CD4-positive, CD25-positive, alpha-beta regulatory T cell (primary cell): Measurements from ENCODE around the gene MXRA7. TPM values are rescaled to one million over a fixed set of nuclear protein-coding genes. Genes with fewer than 3 reads are reported as not detected.
"Not testable (repeated sequence)": the region's sequence is repeated elsewhere in the genome, so short reads cannot be mapped to it uniquely, and the experiment has no call there.

Experiments
- ATAC-seq, 2 donors: fragments of 150-1000 bp; cut with Tn5 transposase; one replicate each; pipeline ENCODE4 v1.10.0; 2021; ENCODE audit warnings: low read depth in 2 of 2, moderate number of reproducible peaks in 2 of 2, moderate library complexity in 1 of 2
- DNase-seq, 3 donors: peaks; one replicate each; pipeline versions ENCODE4 v3.0.0 to v3.0.0-alpha.2; 2012 to 2022; ENCODE audit warnings: mixed read lengths in 1 of 3
- H3K27ac ChIP-seq: one replicate; pipeline ENCODE4 v1.7.0; 2013; ENCODE audit warnings: mild to moderate bottlenecking, low read length; ENCODE audit not compliant: insufficient read depth, poor library complexity, severe bottlenecking
- H3K27me3 ChIP-seq: one replicate; pipeline ENCODE4 v1.7.0; 2013; ENCODE audit warnings: low read length; ENCODE audit not compliant: control insufficient read depth, insufficient read depth
- H3K36me3 ChIP-seq: one replicate; pipeline ENCODE4 v1.7.0; 2013; ENCODE audit warnings: mild to moderate bottlenecking, low read length, moderate library complexity; ENCODE audit not compliant: control insufficient read depth, insufficient read depth
- H3K4me1 ChIP-seq: 2 replicates; pipeline ENCODE4 v1.7.0; 2013; ENCODE audit warnings: mild to moderate bottlenecking, low read length; ENCODE audit not compliant: insufficient read depth, control insufficient read depth, poor library complexity, severe bottlenecking
- H3K4me3 ChIP-seq: one replicate; pipeline ENCODE4 v1.7.0; 2013; ENCODE audit warnings: low read depth, mild to moderate bottlenecking, low read length, moderate library complexity
- H3K9me3 ChIP-seq, 2 experiments: 1 replicate in 1 of 2; 2 replicates in 1 of 2; pipeline ENCODE4 v1.7.0; 2013; ENCODE audit warnings: low read length in 2 of 2, mild to moderate bottlenecking in 1 of 2, moderate library complexity in 1 of 2; ENCODE audit not compliant: control insufficient read depth in 2 of 2
- H3K27ac Mint-ChIP-seq, 3 donors: one replicate each; pipeline ENCODE4 v1.8.0; 2020 to 2022; ENCODE audit warnings: mild to moderate bottlenecking in 3 of 3, mixed read lengths in 3 of 3, moderate library complexity in 2 of 3
- H3K27me3 Mint-ChIP-seq: one replicate; pipeline ENCODE4 v1.8.0; 2022; ENCODE audit warnings: mild to moderate bottlenecking, mixed read lengths
- H3K36me3 Mint-ChIP-seq: one replicate; pipeline ENCODE4 v1.8.0; 2020; ENCODE audit warnings: mixed read lengths
- H3K4me1 Mint-ChIP-seq, 4 donors: one replicate each; pipeline ENCODE4 v1.8.0; 2020 to 2022; ENCODE audit warnings: mixed read lengths in 4 of 4, mild to moderate bottlenecking in 1 of 4
- H3K4me3 Mint-ChIP-seq, 4 donors: one replicate each; pipeline ENCODE4 v1.8.0; 2020 to 2022; ENCODE audit warnings: mild to moderate bottlenecking in 4 of 4, mixed read lengths in 4 of 4, moderate library complexity in 3 of 4
- H3K9me3 Mint-ChIP-seq, 7 donors: one replicate each; pipeline ENCODE4 v1.8.0; 2020 to 2022; ENCODE audit warnings: mixed read lengths in 7 of 7, mild to moderate bottlenecking in 3 of 7, moderate library complexity in 2 of 7
- polyA plus RNA-seq, 4 donors: library from polyadenylated mRNA; unstranded; fragments of 300-500 nt; fragmentation: Illumina TruSeq; gene quantifications; one replicate each; pipeline ENCODE4 v1.2.3, GENCODE V29; 2021
- total RNA-seq: library from RNA; stranded (reverse); gene quantifications from one replicate; pipeline ENCODE4 v1.2.3, GENCODE V29; 2022

MXRA7 gene
- total and polyA plus RNA-seq, 5 donors from 2014 or later: 2.2 to 8.8 (median 5.0) TPM

DNA sequence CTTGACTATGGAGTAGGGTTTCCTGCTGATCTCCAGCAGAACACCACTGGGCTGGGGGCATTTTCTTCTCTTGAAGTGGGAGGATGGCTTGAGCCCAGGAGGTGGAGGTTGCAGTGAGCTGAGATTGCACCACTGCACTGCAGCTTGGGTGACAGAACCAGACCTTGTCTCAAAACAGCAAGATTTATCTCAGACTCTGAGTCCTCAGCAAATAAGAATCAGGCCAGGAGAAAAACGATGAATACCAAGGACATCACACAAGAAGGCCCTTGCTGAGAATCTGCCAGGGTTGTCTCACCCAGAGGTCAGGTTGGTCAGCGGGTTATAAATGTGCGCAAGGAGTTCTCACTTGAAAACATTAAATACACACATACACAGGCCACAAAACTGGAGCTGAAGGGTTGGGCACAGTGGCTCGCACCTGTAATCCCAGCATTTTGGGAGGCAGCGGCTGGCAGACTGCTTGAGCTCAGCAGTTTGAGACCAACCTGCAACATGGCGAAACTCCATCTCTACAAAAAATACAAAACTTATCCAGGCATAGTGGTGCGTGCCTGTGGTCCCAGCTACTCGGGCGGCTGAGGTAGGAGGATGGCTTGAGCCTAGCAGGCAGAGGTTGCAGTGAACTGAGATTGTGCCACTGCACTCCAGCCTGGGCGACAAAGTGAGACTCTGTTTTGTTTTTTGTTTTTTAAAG is 7.7 kb downstream of the MXRA7 start:
- Histone ChIP-seq H3K36me3 (no peaks in the 10 kb centered on the region), H3K27me3 (no peaks in the 10 kb centered on the region), H3K4me3 (no peak overlapping the region), H3K27ac (no peak overlapping the region), H3K4me1 (no peaks in the 10 kb centered on the region), H3K9me3 (no peaks in the 10 kb centered on the region)
- H3K27me3 Mint-ChIP-seq: peaks cover 9% of the 10 kb centered on the region
- peak overlapping the region in 1 of 3 donors; percentile 38 for H3K27ac Mint-ChIP-seq
- no peaks in the 10 kb centered on the region for H3K4me1 Mint-ChIP-seq
- H3K4me3 Mint-ChIP-seq: no peak overlapping the region
- ATAC-seq (no peak), DNase-seq (no peak)
- H3K9me3 Mint-ChIP-seq: no peaks in the 10 kb centered on the region
- H3K36me3 Mint-ChIP-seq: no peaks in the 10 kb centered on the region

DNA sequence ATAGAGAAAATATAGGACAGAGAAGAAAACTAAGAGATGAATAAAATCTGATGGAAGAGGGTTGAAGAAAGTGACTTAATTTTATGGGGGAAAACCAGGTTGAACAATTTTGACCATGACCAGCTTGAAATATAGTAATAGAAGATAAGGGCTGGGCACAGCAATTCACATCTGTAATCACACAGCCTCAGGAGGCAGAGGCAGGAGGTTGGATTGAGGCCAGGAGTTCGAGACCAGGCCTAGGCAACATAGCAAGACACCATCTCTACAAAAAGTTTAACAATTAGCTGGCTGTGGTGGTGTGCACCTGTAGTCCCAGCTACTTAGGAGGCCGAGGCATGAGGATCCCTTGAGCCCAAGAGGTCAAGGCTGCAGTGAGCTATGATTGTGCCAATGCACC is 8.7 kb downstream of the MXRA7 start:
- H3K4me1 ChIP-seq: no peaks in the 10 kb centered on the region
- no peaks in the 10 kb centered on the region for H3K27me3 ChIP-seq
- Mint-ChIP-seq H3K27ac (peak overlapping the region in 1 of 3 donors; percentile 32), H3K4me3 (no peak overlapping the region), H3K27me3 (peaks cover 15% of the 10 kb centered on the region), H3K36me3 (no peaks in the 10 kb centered on the region), H3K4me1 (no peaks in the 10 kb centered on the region), H3K9me3 (no peaks in the 10 kb centered on the region)
- H3K9me3 ChIP-seq: no peaks in the 10 kb centered on the region
- H3K27ac ChIP-seq: no peak overlapping the region
- no peak for ATAC-seq
- DNase-seq: no peak
- no peaks in the 10 kb centered on the region for H3K36me3 ChIP-seq
- H3K4me3 ChIP-seq: no peak overlapping the region

DNA sequence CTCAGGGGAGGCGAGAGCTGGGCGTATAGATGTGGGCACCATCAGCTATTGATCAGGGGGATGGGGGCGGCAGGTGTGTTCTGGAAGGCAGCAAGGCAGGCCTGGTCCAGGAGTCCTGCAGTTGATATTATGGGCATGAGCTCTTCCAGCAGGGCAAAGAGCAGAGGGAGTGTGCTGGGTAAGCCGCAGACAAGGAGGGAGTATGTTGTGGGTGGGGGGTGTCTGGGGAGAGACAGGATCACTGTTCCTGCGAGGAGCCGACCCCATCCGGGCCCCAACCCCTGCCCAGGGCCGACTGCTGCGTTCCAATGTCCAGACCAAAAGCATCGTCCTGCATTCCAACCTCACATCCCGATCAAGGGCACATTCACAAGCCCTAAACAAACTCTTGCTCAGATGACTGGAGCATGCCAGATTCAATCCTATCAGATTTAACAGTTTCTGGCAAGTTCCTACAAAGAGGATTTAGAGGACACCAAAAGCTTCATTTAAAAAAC is 9.2 kb downstream of the MXRA7 start:
- no peak overlapping the region for H3K4me3 Mint-ChIP-seq
- Histone ChIP-seq H3K9me3 (no peaks in the 10 kb centered on the region), H3K4me1 (no peaks in the 10 kb centered on the region), H3K27me3 (no peaks in the 10 kb centered on the region), H3K4me3 (no peak overlapping the region), H3K36me3 (no peaks in the 10 kb centered on the region), H3K27ac (no peak overlapping the region)
- no peak for DNase-seq
- H3K36me3 Mint-ChIP-seq: no peaks in the 10 kb centered on the region
- ATAC-seq: no peak
- H3K27me3 Mint-ChIP-seq: peaks cover 15% of the 10 kb centered on the region
- H3K4me1 Mint-ChIP-seq: no peaks in the 10 kb centered on the region
- H3K27ac Mint-ChIP-seq: no peak overlapping the region
- no peaks in the 10 kb centered on the region for H3K9me3 Mint-ChIP-seq

DNA sequence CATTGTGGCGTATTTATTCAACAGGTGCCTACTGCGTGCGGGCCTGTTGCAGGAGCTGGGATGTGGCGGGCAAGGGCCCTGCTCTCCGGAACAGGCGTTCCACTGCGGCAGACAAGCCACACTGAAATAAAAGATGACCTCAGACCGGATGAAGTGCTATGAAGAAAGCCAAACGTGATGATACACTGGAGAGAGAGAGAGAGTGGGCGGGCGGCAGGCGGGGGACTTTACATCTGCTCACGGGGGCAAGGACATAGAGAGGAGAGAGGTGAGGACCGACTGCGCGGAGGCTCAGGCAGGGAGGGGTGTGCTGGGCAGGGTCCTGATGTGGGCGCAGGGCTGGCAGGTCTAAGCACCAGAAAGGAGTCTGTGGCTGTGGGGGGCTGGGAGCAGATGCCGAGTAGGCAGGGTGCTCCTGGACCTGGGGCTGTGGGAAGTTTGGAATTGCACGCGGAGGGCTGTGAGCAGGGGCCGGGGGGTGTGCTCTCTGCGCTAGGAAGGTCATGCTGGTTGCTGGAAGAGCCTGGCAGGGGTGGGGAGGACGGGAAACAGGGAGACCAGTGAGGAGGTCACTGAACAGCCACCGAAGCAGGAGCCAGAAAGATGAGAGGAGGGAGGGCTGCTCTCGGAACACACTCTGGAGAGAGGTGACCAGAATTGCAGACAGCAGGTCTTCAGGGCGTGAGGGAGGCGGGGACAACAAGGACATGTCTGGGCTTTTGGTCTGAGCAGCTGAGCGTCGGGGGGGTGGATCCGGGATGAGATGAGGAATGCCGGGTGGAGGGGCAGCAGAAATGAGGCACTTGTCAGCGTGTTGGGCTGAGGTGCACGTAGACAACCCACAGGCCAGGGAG is 9.9 kb downstream of the MXRA7 start:
- H3K27ac ChIP-seq: no peak overlapping the region
- Mint-ChIP-seq H3K4me1 (peaks cover 0 to under 1% (median 0%) of the 10 kb centered on the region in 4 donors), H3K27ac (peak overlapping the region in 2 of 3 donors; percentile 34 to 44), H3K36me3 (no peaks in the 10 kb centered on the region), H3K27me3 (peaks cover 15% of the 10 kb centered on the region), H3K4me3 (no peak overlapping the region), H3K9me3 (no peaks in the 10 kb centered on the region)
- DNase-seq: no peak
- no peak for ATAC-seq
- no peaks in the 10 kb centered on the region for H3K27me3 ChIP-seq
- H3K4me3 ChIP-seq: no peak overlapping the region
- H3K4me1 ChIP-seq: no peaks in the 10 kb centered on the region
- no peaks in the 10 kb centered on the region for H3K9me3 ChIP-seq
- H3K36me3 ChIP-seq: no peaks in the 10 kb centered on the region

DNA sequence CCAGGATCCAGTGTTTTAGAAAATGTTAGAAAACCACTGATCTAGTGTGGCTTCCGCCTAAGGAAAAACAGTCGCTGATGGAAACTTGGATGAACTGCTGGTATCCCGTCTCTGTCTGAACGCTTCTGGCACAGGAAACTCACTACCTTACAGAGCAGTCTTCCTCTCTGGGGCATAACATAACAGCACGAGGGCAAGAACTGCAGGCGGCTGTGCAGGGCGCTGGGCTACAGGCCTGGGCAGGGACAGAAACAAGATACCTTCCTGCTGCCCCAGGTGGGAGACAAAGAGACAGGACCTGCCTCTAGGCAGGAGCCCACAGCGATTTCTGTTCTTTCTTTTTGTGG is 10.5 kb downstream of the MXRA7 start:
- Mint-ChIP-seq H3K27ac (peak overlapping the region in 1 of 3 donors; percentile 44), H3K4me1 (peaks cover 0 to 7% (median 1%) of the 10 kb centered on the region in 4 donors), H3K36me3 (no peaks in the 10 kb centered on the region), H3K4me3 (no peak overlapping the region), H3K27me3 (peaks cover 15% of the 10 kb centered on the region), H3K9me3 (no peaks in the 10 kb centered on the region)
- no peak for DNase-seq
- Histone ChIP-seq H3K9me3 (no peaks in the 10 kb centered on the region), H3K4me1 (no peaks in the 10 kb centered on the region), H3K36me3 (no peaks in the 10 kb centered on the region), H3K4me3 (no peak overlapping the region), H3K27me3 (no peaks in the 10 kb centered on the region), H3K27ac (no peak overlapping the region)
- ATAC-seq: no peak

DNA sequence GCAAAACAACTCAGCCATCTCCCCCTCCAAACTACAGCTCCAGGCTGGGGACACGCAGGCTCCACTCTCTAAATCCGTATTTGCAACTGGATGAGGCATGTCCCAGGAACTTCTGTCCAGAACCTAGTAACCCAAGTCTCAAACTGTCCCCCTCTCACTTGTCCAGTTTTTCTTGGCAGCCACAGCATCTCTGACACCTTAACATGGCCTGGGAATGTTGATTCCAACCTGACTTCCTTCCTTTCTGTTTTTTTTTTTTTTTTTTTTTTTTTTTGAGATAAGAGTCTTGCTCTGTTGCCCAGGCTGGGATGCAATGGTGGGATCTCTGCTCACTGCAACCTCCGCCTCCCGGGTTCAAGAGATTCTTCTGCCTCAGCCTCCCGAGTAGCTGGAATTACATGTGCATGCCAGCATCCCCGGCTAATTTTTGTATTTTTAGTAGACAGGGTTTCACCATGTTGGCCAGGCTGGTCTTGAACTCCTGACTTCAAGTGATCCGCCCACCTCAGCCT is 12.2 kb downstream of the MXRA7 start:
- not testable (repeated sequence) for DNase-seq, H3K27me3 ChIP-seq, H3K9me3 ChIP-seq, H3K4me3 ChIP-seq, H3K27ac Mint-ChIP-seq, H3K4me1 Mint-ChIP-seq, ATAC-seq, H3K4me1 ChIP-seq, H3K36me3 Mint-ChIP-seq, H3K9me3 Mint-ChIP-seq, H3K27ac ChIP-seq, H3K36me3 ChIP-seq, H3K4me3 Mint-ChIP-seq
- peaks cover 10% of the 10 kb centered on the region for H3K27me3 Mint-ChIP-seq

DNA sequence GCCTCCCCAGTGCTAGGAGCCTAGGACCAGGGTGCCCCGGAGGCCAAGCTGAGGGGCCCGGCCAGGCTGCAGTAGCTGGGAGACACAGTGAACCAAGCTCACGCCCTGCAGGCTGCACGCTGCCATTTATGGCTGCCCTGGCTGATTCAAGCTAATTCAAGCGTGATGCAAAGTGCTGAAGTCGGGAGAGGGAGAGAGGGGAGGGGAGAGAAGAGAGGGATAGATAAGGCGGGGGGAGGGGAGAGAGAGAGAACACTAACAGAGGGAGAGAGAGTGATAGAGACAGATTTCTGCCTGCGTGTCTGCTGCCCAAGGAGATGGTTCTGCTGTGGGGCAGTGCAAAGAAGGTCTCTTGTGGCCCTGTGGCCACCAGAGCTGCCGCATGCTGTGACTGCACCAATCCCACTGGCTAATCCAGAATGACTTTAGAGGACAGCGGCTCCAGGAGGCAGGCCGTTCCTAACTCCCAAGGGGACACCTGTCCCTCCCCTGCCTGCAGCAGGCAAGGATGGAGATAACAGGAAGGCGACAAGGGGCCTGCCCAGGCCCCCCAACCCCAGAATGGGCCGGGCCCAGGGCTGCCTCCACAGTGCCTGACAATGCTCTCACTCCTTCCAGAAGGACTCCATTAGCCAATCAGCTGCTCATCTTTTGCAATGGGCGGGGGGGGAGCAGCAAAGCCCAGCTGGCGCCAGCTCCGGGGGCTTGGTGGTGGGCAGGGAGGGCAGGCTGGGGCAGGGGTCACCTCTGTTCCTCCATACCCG is 12.9 kb downstream of the MXRA7 start:
- Histone ChIP-seq H3K9me3 (no peaks in the 10 kb centered on the region), H3K27ac (no peak overlapping the region), H3K4me1 (no peaks in the 10 kb centered on the region), H3K27me3 (no peaks in the 10 kb centered on the region), H3K4me3 (no peak overlapping the region), H3K36me3 (no peaks in the 10 kb centered on the region)
- Mint-ChIP-seq H3K27me3 (peaks cover 10% of the 10 kb centered on the region), H3K4me3 (no peak overlapping the region), H3K4me1 (peaks cover 0 to 8% (median 1%) of the 10 kb centered on the region in 4 donors), H3K9me3 (no peaks in the 10 kb centered on the region), H3K27ac (no peak overlapping the region), H3K36me3 (no peaks in the 10 kb centered on the region)
- DNase-seq: no peak
- no peak for ATAC-seq
